K562 (cell line): ENCODE measurements around the gene HOXB6. TPM values are rescaled to one million over a fixed set of nuclear protein-coding genes. Genes with fewer than 3 reads are reported as not detected.

ENCODE experiments used
- ATAC-seq: fragments of 200-7000 bp; cut with Tn5 transposase; 3 replicates; pipeline ENCODE4 v1.9.1; 2020; ENCODE audit warnings: moderate library complexity
- BruUV-seq: library from RNA; stranded (reverse); fragments of 400-500 nt; replicated peaks from 2 replicates; lab custom pipeline; 2021; lab: Mats Ljungman, UMichigan
- CTCF ChIA-PET: fragments of 300-600 bp; formaldehyde crosslinking; extraction: SDS; loops from one replicate; lab custom pipeline; 2021; ENCODE audit warnings: low intra/inter-chr PET ratio; lab: Yijun Ruan, JAX
- POLR2A ChIA-PET: fragments of 300-600, 350-650 bp; sonication (Branson Sonifier 250); formaldehyde crosslinking; extraction: SDS; loops from one replicate; lab custom pipeline; 2021; ENCODE audit warnings: antibody characterized with exemption, inconsistent platforms; lab: Yijun Ruan, JAX
- DNase-seq, 4 experiments: peaks; one replicate each; pipeline versions ENCODE4 v3.0.0 to v3.0.0-alpha.2; 2011 to 2018; ENCODE audit warnings: low spot score in 3 of 4, mixed read lengths in 3 of 4; ENCODE audit errors: extremely low read depth in 1 of 4
- FAIRE-seq: peaks from 2 replicates; lab custom pipeline; 2011; peaks lifted over from hg19 to GRCh38; lab: Jason Lieb, UNC
- H2AFZ ChIP-seq: 2 replicates; pipeline ENCODE4 v1.6.0; 2011; ENCODE audit warnings: low read depth, low read length, control low read depth, inconsistent platforms
- H3K27ac ChIP-seq: fragments of 200-600 bp; 3 replicates; pipeline ENCODE4 v1.8.0; 2011; ENCODE audit warnings: low read depth, mild to moderate bottlenecking, control low read depth, inconsistent platforms, low read length, moderate library complexity, mixed read lengths; ENCODE audit errors: extremely low read depth
- H3K27me3 ChIP-seq, 2 experiments: fragments of 300-600 bp in 1 of 2; 2 replicates in 1 of 2; 3 replicates in 1 of 2; pipeline versions ENCODE4 v1.6.0 to v1.8.0; 2011; ENCODE audit warnings: inconsistent platforms in 2 of 2, low read length in 2 of 2, mild to moderate bottlenecking in 1 of 2, mixed read lengths in 1 of 2, moderate library complexity in 1 of 2; ENCODE audit not compliant: control insufficient read depth in 2 of 2, insufficient read depth in 2 of 2
- H3K36me3 ChIP-seq: fragments of 300-600 bp; 3 replicates; pipeline ENCODE4 v1.8.0; 2011; ENCODE audit warnings: mild to moderate bottlenecking, low read length, inconsistent platforms; ENCODE audit not compliant: control insufficient read depth, insufficient read depth
- H3K4me1 ChIP-seq, 2 experiments: fragments of 200-600 bp in 1 of 2; replicated peaks in 1 of 2; 2 replicates in 1 of 2; 3 replicates in 1 of 2; pipeline versions ENCODE4 v1.5.1 to v1.8.0; 2011; ENCODE audit warnings: inconsistent platforms in 2 of 2, low read length in 2 of 2, mild to moderate bottlenecking in 1 of 2, mixed read lengths in 1 of 2, moderate library complexity in 1 of 2; ENCODE audit not compliant: control insufficient read depth in 2 of 2, insufficient read depth in 2 of 2
- H3K4me2 ChIP-seq: 2 replicates; pipeline ENCODE4 v1.6.1; 2011; ENCODE audit warnings: low read length, control low read depth, inconsistent platforms, mixed read lengths; ENCODE audit not compliant: insufficient read depth
- H3K4me3 ChIP-seq: fragments of 200-600 bp; sonication (generic), shearing (Covaris generic); 2 replicates; pipeline ENCODE4 v1.5.1; 2016; ENCODE audit warnings: control low read depth, inconsistent platforms
- H3K79me2 ChIP-seq: fragments of 200-600 bp; 3 replicates; pipeline ENCODE4 v1.8.0; 2011; ENCODE audit warnings: low read length, inconsistent platforms; ENCODE audit not compliant: control insufficient read depth, insufficient read depth
- H3K9ac ChIP-seq, 2 experiments: 2 replicates each; pipeline versions ENCODE4 v1.6.0 to v1.6.1; 2011; ENCODE audit warnings: low read depth in 2 of 2, low read length in 2 of 2, control low read depth in 1 of 2, inconsistent platforms in 1 of 2, mild to moderate bottlenecking in 1 of 2, mixed read lengths in 1 of 2; ENCODE audit not compliant: insufficient read depth in 1 of 2
- H3K9me1 ChIP-seq: one replicate; pipeline ENCODE4 v1.6.0; 2011; ENCODE audit warnings: inconsistent platforms, mild to moderate bottlenecking, low read length, moderate library complexity; ENCODE audit not compliant: control insufficient read depth, insufficient read depth
- H3K9me3 ChIP-seq: replicated peaks from 2 replicates; pipeline ENCODE4 v1.5.1; 2011; ENCODE audit warnings: low read depth, low read length, inconsistent platforms; ENCODE audit not compliant: control insufficient read depth, insufficient read depth
- H4K20me1 ChIP-seq: replicated peaks from 2 replicates; pipeline ENCODE4 v1.6.1; 2011; ENCODE audit warnings: low read length, inconsistent platforms, mixed read lengths; ENCODE audit not compliant: control insufficient read depth, insufficient read depth
- ATF1 ChIP-seq, 2 experiments: fragments of 450-650 bp in 1 of 2; IDR thresholded peaks; 2 replicates each; pipeline ENCODE4 v1.6.1; 2016; ENCODE audit warnings: missing compliant biosample characterization in 1 of 2, missing genetic modification characterization in 1 of 2
- CBFA2T3 ChIP-seq: fragments of 450-650 bp; IDR thresholded peaks from 2 replicates; pipeline ENCODE4 v1.6.1; 2017
- CREM ChIP-seq: IDR thresholded peaks from 2 replicates; pipeline ENCODE4 v1.6.1; 2014; ENCODE audit warnings: antibody characterized with exemption, low read depth
- FOXP4 ChIP-seq: sonication (generic); formaldehyde crosslinking; IDR thresholded peaks from 2 replicates; pipeline ENCODE4 v1.8.0; 2022; ENCODE audit warnings: mild to moderate bottlenecking, missing genetic modification reagents, borderline replicate concordance
- HCFC1 ChIP-seq: IDR thresholded peaks from 2 replicates; pipeline ENCODE4 v1.6.1; 2012; ENCODE audit warnings: low read depth, low read length, improper control_type of control experiment
- MYC ChIP-seq, 2 experiments: fragments of 250-450 bp in 1 of 2; sonication (Bioruptor Pico) in 1 of 2; IDR thresholded peaks; 2 replicates each; pipeline versions ENCODE4 v1.5.1 to v1.6.1; 2012 to 2021; ENCODE audit warnings: low read depth in 2 of 2, borderline replicate concordance in 1 of 2, improper control_type of control experiment in 1 of 2, low read length in 1 of 2, mild to moderate bottlenecking in 1 of 2, moderate library complexity in 1 of 2
- ZBTB49 ChIP-seq: sonication (generic); formaldehyde crosslinking; IDR thresholded peaks from 2 replicates; pipeline ENCODE4 v1.8.0; 2022; ENCODE audit warnings: missing genetic modification reagents, mild to moderate bottlenecking, borderline replicate concordance
- ZC3H8 ChIP-seq: fragments of 450-650 bp; IDR thresholded peaks from 2 replicates; pipeline ENCODE4 v1.6.1; 2017
- WGBS: fragments of 100-300 bp; shearing (Covaris generic); methylation state at CpG from one replicate; pipeline ENCODE4 v1.1.6; 2016; ENCODE audit warnings: low coverage, mixed read lengths; ENCODE audit not compliant: insufficient coverage; ENCODE audit errors: missing lambda C conversion rate; 5-methylcytosine and 5-hydroxymethylcytosine counted together
- in situ Hi-C: fragments of 300-500 bp; cut with MboI; formaldehyde crosslinking; loops from 4 replicates; pipeline ENCODE4 v1.15.0; 2018; ENCODE audit warnings: inconsistent platforms, mixed read lengths
- intact Hi-C: fragments of 100-400 bp; cut with micrococcal nuclease; formaldehyde crosslinking; loops from 2 replicates; pipeline ENCODE4 v1.14.2; 2022
- polyA plus RNA-seq, 8 experiments: library from polyadenylated mRNA; depleted of rRNA in 4 of 8; stranded (reverse) in 5 of 8; unstranded in 3 of 8; fragments of >200 nt; fragmentation: Nextera tagmentation in 2 of 8; fragmentation: Illumina TruSeq in 1 of 8; extraction: Ambion mirVana in 2 of 8; extraction: Trizol in 1 of 8; gene quantifications; 2 replicates each; pipeline versions ENCODE4 v1.2.1 to v1.2.3, GENCODE V29; 2011 to 2014; ENCODE audit warnings: inconsistent platforms in 1 of 8, missing spikeins in 1 of 8
- total RNA-seq, 7 experiments: library from RNA; depleted of rRNA in 6 of 7; stranded (reverse); fragments of >200 nt in 6 of 7; fragmentation: Illumina TruSeq in 2 of 7; extraction: Trizol in 2 of 7; gene quantifications; 2 replicates each; pipeline versions ENCODE4 v1.2.1 to v1.2.3, GENCODE V29; 2011 to 2021; ENCODE audit warnings: low replicate concordance in 1 of 7
- TF ChIP-seq, protein P1 (sequence below): fragments of 450-650 bp; IDR thresholded peaks from 2 replicates; pipeline ENCODE4 v1.6.1; 2018; ENCODE audit warnings: mild to moderate bottlenecking, low read depth; ENCODE audit not compliant: partially characterized antibody
- TF ChIP-seq, protein P2 (sequence below): fragments of 250-450 bp; sonication (Bioruptor Pico); IDR thresholded peaks from 2 replicates; pipeline ENCODE4 v1.5.1; 2021; ENCODE audit warnings: mild to moderate bottlenecking

The HOXB6 gene
- total and polyA plus RNA-seq, 9 of the 15 experiments (the other 6 are each of a cell fraction or from before 2014, with no cell fraction given): 1.2 to 14.8 (median 4.9) TPM

DNA sequence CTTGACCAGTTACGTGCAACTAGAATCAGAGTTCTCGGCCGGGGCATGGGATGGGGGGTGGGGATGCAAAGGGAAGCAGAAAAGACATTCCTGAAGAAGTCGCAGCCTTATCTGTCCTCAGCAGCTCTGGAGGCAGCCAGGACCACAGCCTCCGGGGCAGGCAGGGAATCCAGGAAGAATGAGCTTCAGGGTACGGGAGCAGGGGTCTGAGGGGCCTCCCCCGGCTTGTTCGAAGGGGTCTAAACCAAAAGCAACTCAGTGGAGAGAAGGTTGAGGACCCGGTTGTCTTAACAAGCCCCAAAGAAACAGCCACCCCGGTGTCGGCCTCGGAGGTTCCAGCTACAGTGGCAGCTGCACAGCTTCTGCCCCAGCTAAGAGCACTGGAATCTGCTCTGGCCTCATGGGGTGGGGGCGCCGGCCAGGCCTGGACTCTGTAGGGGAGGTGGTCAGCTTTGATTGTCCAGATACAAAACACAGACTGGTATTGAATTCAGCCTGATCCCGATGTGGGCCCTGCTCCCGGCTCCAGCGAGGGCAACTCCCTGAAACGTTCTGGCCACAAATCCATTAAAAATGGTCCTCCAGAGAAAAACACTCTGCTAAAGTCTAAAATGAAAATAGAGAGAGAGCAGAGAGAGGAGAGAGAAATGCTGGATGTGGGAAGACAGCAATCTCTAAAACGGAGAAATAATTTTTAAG is 34.3 kb downstream of the HOXB6 start:
- no peaks in the 10 kb centered on the region for H3K27me3 ChIP-seq
- TF ChIP-seq, protein P1, sequence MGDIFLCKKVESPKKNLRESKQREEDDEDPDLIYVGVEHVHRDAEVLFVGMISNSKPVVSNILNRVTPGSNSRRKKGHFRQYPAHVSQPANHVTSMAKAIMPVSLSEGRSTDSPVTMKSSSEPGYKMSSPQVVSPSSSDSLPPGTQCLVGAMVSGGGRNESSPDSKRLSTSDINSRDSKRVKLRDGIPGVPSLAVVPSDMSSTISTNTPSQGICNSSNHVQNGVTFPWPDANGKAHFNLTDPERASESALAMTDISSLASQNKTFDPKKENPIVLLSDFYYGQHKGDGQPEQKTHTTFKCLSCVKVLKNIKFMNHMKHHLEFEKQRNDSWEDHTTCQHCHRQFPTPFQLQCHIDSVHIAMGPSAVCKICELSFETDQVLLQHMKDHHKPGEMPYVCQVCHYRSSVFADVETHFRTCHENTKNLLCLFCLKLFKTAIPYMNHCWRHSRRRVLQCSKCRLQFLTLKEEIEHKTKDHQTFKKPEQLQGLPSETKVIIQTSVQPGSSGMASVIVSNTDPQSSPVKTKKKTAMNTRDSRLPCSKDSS: no peak
- TF ChIP-seq CREM (no peak), FOXP4 (CRISPR knock-in tag) (no peak), HCFC1 (no peak), MYC (IDR thresholded peaks at IDR 0.05; ENCODE audit: low read depth, low read length) (no peak), MYC (CRISPR knock-in tag; IDR thresholded peaks at IDR 0.05; ENCODE audit: borderline replicate concordance, low read depth) (no peak), CBFA2T3 (peak; percentile 67), ATF1 (CRISPR knock-in tag; IDR thresholded peaks at IDR 0.05) (no peak), ATF1 (tag; IDR thresholded peaks at IDR 0.05) (0 out of 2 replicates have a peak, but pooled peaks have one; percentile 7), ZBTB49 (CRISPR knock-in tag) (no peak), ZC3H8 (no peak)
- TF ChIP-seq, protein P2, sequence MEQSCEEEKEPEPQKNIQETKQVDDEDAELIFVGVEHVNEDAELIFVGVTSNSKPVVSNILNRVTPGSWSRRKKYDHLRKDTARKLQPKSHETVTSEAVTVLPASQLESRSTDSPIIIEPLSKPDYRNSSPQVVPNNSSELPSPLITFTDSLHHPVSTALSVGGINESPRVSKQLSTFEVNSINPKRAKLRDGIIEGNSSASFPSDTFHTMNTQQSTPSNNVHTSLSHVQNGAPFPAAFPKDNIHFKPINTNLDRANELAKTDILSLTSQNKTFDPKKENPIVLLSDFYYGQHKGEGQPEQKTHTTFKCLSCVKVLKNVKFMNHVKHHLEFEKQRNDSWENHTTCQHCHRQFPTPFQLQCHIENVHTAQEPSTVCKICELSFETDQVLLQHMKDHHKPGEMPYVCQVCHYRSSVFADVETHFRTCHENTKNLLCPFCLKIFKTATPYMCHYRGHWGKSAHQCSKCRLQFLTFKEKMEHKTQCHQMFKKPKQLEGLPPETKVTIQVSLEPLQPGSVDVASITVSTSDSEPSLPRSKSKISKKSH: no peak

More for the DNA sequence above, 34.3 kb downstream of the HOXB6 start:
- DNase-seq: peak; percentile 59 to 65 (median 61)
- WGBS: 16% methylated on average over 17 of the region's 19 CpGs
- H2AFZ ChIP-seq: peak overlapping the region; percentile 22; the same call in 1 of the 2 replicates
- CTCF ChIA-PET: interaction anchor here (0.6 to 0.7 kb wide), 2 partner anchors 240 to 313 kb away, joined by 3 read pairs; no protein-coding TSS in a partner anchor
- BruUV-seq: no TSS peak
- ATAC-seq: peak; percentile 45
- peak; percentile 84 for FAIRE-seq
- peaks cover 40 to 60% of the 10 kb centered on the region in 2 experiments for H3K4me1 ChIP-seq
- no peaks in the 10 kb centered on the region for H3K9me3 ChIP-seq
- peak overlapping the region; percentile 24 to 88; a peak in 3 of 4 replicates for H3K9ac ChIP-seq
- no peaks in the 10 kb centered on the region for H3K9me1 ChIP-seq
- peak overlapping the region; percentile 59; the same call in 1 of the 2 replicates for H3K4me2 ChIP-seq
- peak overlapping the region; percentile 44; the same call in 2 of the 3 replicates for H3K27ac ChIP-seq
- in situ Hi-C loops (no loop called here), intact Hi-C loops (no loop called here)
- peaks cover 94% of the 10 kb centered on the region for H3K36me3 ChIP-seq
- H3K79me2 ChIP-seq: peaks cover 95% of the 10 kb centered on the region
- H3K4me3 ChIP-seq: peak overlapping the region; percentile 14; the same call in 1 of the 2 replicates
- no peaks in the 10 kb centered on the region; the same call in 1 of the 2 replicates for H4K20me1 ChIP-seq
- POLR2A ChIA-PET: interaction anchor here (0.6 to 2.2 kb wide), 5 partner anchors 14 to 156 kb away, joined by 3 to 9 read pairs (median 4); no protein-coding TSS in a partner anchor
